K562 (cell line): ENCODE measurements around the gene BCAR1. TPM values are rescaled to one million over a fixed set of nuclear protein-coding genes. Genes with fewer than 3 reads are reported as not detected.

ENCODE experiments used
- ATAC-seq: fragments of 200-7000 bp; cut with Tn5 transposase; 3 replicates; pipeline ENCODE4 v1.9.1; 2020; ENCODE audit warnings: moderate library complexity
- BruUV-seq: library from RNA; stranded (reverse); fragments of 400-500 nt; replicated peaks from 2 replicates; lab custom pipeline; 2021; lab: Mats Ljungman, UMichigan
- CTCF ChIA-PET: fragments of 300-600 bp; formaldehyde crosslinking; extraction: SDS; loops from one replicate; lab custom pipeline; 2021; ENCODE audit warnings: low intra/inter-chr PET ratio; lab: Yijun Ruan, JAX
- POLR2A ChIA-PET: fragments of 300-600, 350-650 bp; sonication (Branson Sonifier 250); formaldehyde crosslinking; extraction: SDS; loops from one replicate; lab custom pipeline; 2021; ENCODE audit warnings: antibody characterized with exemption, inconsistent platforms; lab: Yijun Ruan, JAX
- DNase-seq, 4 experiments: peaks; one replicate each; pipeline versions ENCODE4 v3.0.0 to v3.0.0-alpha.2; 2011 to 2018; ENCODE audit warnings: low spot score in 3 of 4, mixed read lengths in 3 of 4; ENCODE audit errors: extremely low read depth in 1 of 4
- FAIRE-seq: peaks from 2 replicates; lab custom pipeline; 2011; peaks lifted over from hg19 to GRCh38; lab: Jason Lieb, UNC
- H2AFZ ChIP-seq: 2 replicates; pipeline ENCODE4 v1.6.0; 2011; ENCODE audit warnings: low read depth, low read length, control low read depth, inconsistent platforms
- H3K27ac ChIP-seq: fragments of 200-600 bp; 3 replicates; pipeline ENCODE4 v1.8.0; 2011; ENCODE audit warnings: low read depth, mild to moderate bottlenecking, control low read depth, inconsistent platforms, low read length, moderate library complexity, mixed read lengths; ENCODE audit errors: extremely low read depth
- H3K27me3 ChIP-seq, 2 experiments: fragments of 300-600 bp in 1 of 2; 2 replicates in 1 of 2; 3 replicates in 1 of 2; pipeline versions ENCODE4 v1.6.0 to v1.8.0; 2011; ENCODE audit warnings: inconsistent platforms in 2 of 2, low read length in 2 of 2, mild to moderate bottlenecking in 1 of 2, mixed read lengths in 1 of 2, moderate library complexity in 1 of 2; ENCODE audit not compliant: control insufficient read depth in 2 of 2, insufficient read depth in 2 of 2
- H3K36me3 ChIP-seq: fragments of 300-600 bp; 3 replicates; pipeline ENCODE4 v1.8.0; 2011; ENCODE audit warnings: mild to moderate bottlenecking, low read length, inconsistent platforms; ENCODE audit not compliant: control insufficient read depth, insufficient read depth
- H3K4me1 ChIP-seq, 2 experiments: fragments of 200-600 bp in 1 of 2; replicated peaks in 1 of 2; 2 replicates in 1 of 2; 3 replicates in 1 of 2; pipeline versions ENCODE4 v1.5.1 to v1.8.0; 2011; ENCODE audit warnings: inconsistent platforms in 2 of 2, low read length in 2 of 2, mild to moderate bottlenecking in 1 of 2, mixed read lengths in 1 of 2, moderate library complexity in 1 of 2; ENCODE audit not compliant: control insufficient read depth in 2 of 2, insufficient read depth in 2 of 2
- H3K4me2 ChIP-seq: 2 replicates; pipeline ENCODE4 v1.6.1; 2011; ENCODE audit warnings: low read length, control low read depth, inconsistent platforms, mixed read lengths; ENCODE audit not compliant: insufficient read depth
- H3K4me3 ChIP-seq: fragments of 200-600 bp; sonication (generic), shearing (Covaris generic); 2 replicates; pipeline ENCODE4 v1.5.1; 2016; ENCODE audit warnings: control low read depth, inconsistent platforms
- H3K79me2 ChIP-seq: fragments of 200-600 bp; 3 replicates; pipeline ENCODE4 v1.8.0; 2011; ENCODE audit warnings: low read length, inconsistent platforms; ENCODE audit not compliant: control insufficient read depth, insufficient read depth
- H3K9ac ChIP-seq, 2 experiments: 2 replicates each; pipeline versions ENCODE4 v1.6.0 to v1.6.1; 2011; ENCODE audit warnings: low read depth in 2 of 2, low read length in 2 of 2, control low read depth in 1 of 2, inconsistent platforms in 1 of 2, mild to moderate bottlenecking in 1 of 2, mixed read lengths in 1 of 2; ENCODE audit not compliant: insufficient read depth in 1 of 2
- H3K9me1 ChIP-seq: one replicate; pipeline ENCODE4 v1.6.0; 2011; ENCODE audit warnings: inconsistent platforms, mild to moderate bottlenecking, low read length, moderate library complexity; ENCODE audit not compliant: control insufficient read depth, insufficient read depth
- H3K9me3 ChIP-seq: replicated peaks from 2 replicates; pipeline ENCODE4 v1.5.1; 2011; ENCODE audit warnings: low read depth, low read length, inconsistent platforms; ENCODE audit not compliant: control insufficient read depth, insufficient read depth
- H4K20me1 ChIP-seq: replicated peaks from 2 replicates; pipeline ENCODE4 v1.6.1; 2011; ENCODE audit warnings: low read length, inconsistent platforms, mixed read lengths; ENCODE audit not compliant: control insufficient read depth, insufficient read depth
- HNRNPL ChIP-seq: fragments of 200-400 bp; formaldehyde crosslinking; IDR thresholded peaks from 2 replicates; pipeline ENCODE4 v1.6.1; 2017; ENCODE audit warnings: low read depth, mild to moderate bottlenecking, low read length
- JUN ChIP-seq, 2 experiments: sonication (generic) in 1 of 2; formaldehyde crosslinking in 1 of 2; IDR thresholded peaks; 2 replicates each; pipeline versions ENCODE4 v1.6.1 to v1.8.0; 2012 to 2022; ENCODE audit warnings: borderline replicate concordance in 2 of 2, mild to moderate bottlenecking in 2 of 2, improper control_type of control experiment in 1 of 2, low read depth in 1 of 2, low read length in 1 of 2, missing genetic modification reagents in 1 of 2
- TCF15 ChIP-seq: fragments of 250-450 bp; sonication (Bioruptor Pico); IDR thresholded peaks from 2 replicates; pipeline ENCODE4 v1.8.0; 2022; ENCODE audit warnings: moderate library complexity, mild to moderate bottlenecking, inconsistent platforms
- WGBS: fragments of 100-300 bp; shearing (Covaris generic); methylation state at CpG from one replicate; pipeline ENCODE4 v1.1.6; 2016; ENCODE audit warnings: low coverage, mixed read lengths; ENCODE audit not compliant: insufficient coverage; ENCODE audit errors: missing lambda C conversion rate; 5-methylcytosine and 5-hydroxymethylcytosine counted together
- in situ Hi-C: fragments of 300-500 bp; cut with MboI; formaldehyde crosslinking; loops from 4 replicates; pipeline ENCODE4 v1.15.0; 2018; ENCODE audit warnings: inconsistent platforms, mixed read lengths
- intact Hi-C: fragments of 100-400 bp; cut with micrococcal nuclease; formaldehyde crosslinking; loops from 2 replicates; pipeline ENCODE4 v1.14.2; 2022
- polyA plus RNA-seq, 8 experiments: library from polyadenylated mRNA; depleted of rRNA in 4 of 8; stranded (reverse) in 5 of 8; unstranded in 3 of 8; fragments of >200 nt; fragmentation: Nextera tagmentation in 2 of 8; fragmentation: Illumina TruSeq in 1 of 8; extraction: Ambion mirVana in 2 of 8; extraction: Trizol in 1 of 8; gene quantifications; 2 replicates each; pipeline versions ENCODE4 v1.2.1 to v1.2.3, GENCODE V29; 2011 to 2014; ENCODE audit warnings: inconsistent platforms in 1 of 8, missing spikeins in 1 of 8
- total RNA-seq, 7 experiments: library from RNA; depleted of rRNA in 6 of 7; stranded (reverse); fragments of >200 nt in 6 of 7; fragmentation: Illumina TruSeq in 2 of 7; extraction: Trizol in 2 of 7; gene quantifications; 2 replicates each; pipeline versions ENCODE4 v1.2.1 to v1.2.3, GENCODE V29; 2011 to 2021; ENCODE audit warnings: low replicate concordance in 1 of 7

Gene BCAR1
- total and polyA plus RNA-seq, 9 of the 15 experiments (the other 6 are each of a cell fraction or from before 2014, with no cell fraction given), result 0.10 to 26.3 (median 3.6) TPM

- BruUV-seq, result no TSS peak
- Histone ChIP-seq H3K9me1 (peaks cover 9% of the 10 kb centered on the region), H3K4me3 (no peak overlapping the region), H3K4me2 (no peak overlapping the region), H3K9me3 (no peaks in the 10 kb centered on the region), H3K36me3 (peaks cover 40% of the 10 kb centered on the region; the same call in 2 of the 3 replicates), H3K79me2 (no peaks in the 10 kb centered on the region), H3K27ac (no peak overlapping the region), H4K20me1 (0 out of 2 replicates have a peak, but pooled peaks cover 4% of the 10 kb centered on the region), H3K4me1 (peaks cover 0 to 64% of the 10 kb centered on the region in 2 experiments; a peak in 3 of 5 replicates), H2AFZ (no peak overlapping the region), H3K27me3 (no peaks in the 10 kb centered on the region), H3K9ac (no peak overlapping the region)
- intact Hi-C loops (no loop called here), in situ Hi-C loops (no loop called here)
- ATAC-seq (no peak), DNase-seq (no peak), FAIRE-seq (no peak)
- ChIA-PET CTCF (interaction anchor here (0.6 to 1.9 kb wide), 2 partner anchors 167 to 308 kb away, joined by 3 to 10 read pairs; no protein-coding TSS in a partner anchor), POLR2A (interaction anchor here (0.8 kb wide), 1 partner anchor 1865 kb away, joined by 4 read pairs; no protein-coding TSS in a partner anchor)
- no peak for TF ChIP-seq JUN (IDR thresholded peaks at IDR 0.05; ENCODE audit: borderline replicate concordance, low read depth, low read length)
- TF ChIP-seq JUN (CRISPR knock-in tag; IDR thresholded peaks at IDR 0.05; ENCODE audit: borderline replicate concordance), result no peak
- TF ChIP-seq HNRNPL, result 0 out of 2 replicates have a peak, but pooled peaks have one; percentile 10
- TF ChIP-seq TCF15 (CRISPR knock-in tag), result no peak
- WGBS, result 94% methylated on average over 19 of the region's 34 CpGs
These were observed 15.7 kb downstream of the BCAR1 start for GRCh38 chr16:75235721-75236193.
